Epidermal melanocyte (primary cell): ENCODE data around the gene NR1H4.
"Not testable (repeated sequence)": the region's sequence is repeated elsewhere in the genome, so short reads cannot be mapped to it uniquely, and the experiment has no call there.

Source experiments
- DNase-seq: peaks from one replicate; pipeline ENCODE4 v3.0.0; 2011; ENCODE audit warnings: low spot score; ENCODE audit not compliant: insufficient read length

The NR1H4 gene

GRCh38 chr12:100472325-100472724 is 1.3 kb upstream of the NR1H4 start:
- no peak for DNase-seq

GRCh38 chr12:100473050-100473715 is 483 bp upstream of the NR1H4 start:
- DNase-seq = no peak

- no peak for DNase-seq
Measured at GRCh38 chr12:100474617-100475016, 951 bp downstream of the NR1H4 start.

GRCh38 chr12:100476013-100476751 is 2.5 kb downstream of the NR1H4 start:
- no peak for DNase-seq

- no peak for DNase-seq
Measured at GRCh38 chr12:100481021-100481420, 7.4 kb downstream of the NR1H4 start.

- DNase-seq = no peak
Measured at GRCh38 chr12:100484183-100484886, 10.7 kb downstream of the NR1H4 start.

GRCh38 chr12:100484891-100485471 is 11.3 kb downstream of the NR1H4 start:
- DNase-seq = no peak

GRCh38 chr12:100485983-100486382 is 12.3 kb downstream of the NR1H4 start:
- DNase-seq = no peak

- no peak for DNase-seq
Measured at GRCh38 chr12:100489251-100489820, 15.7 kb downstream of the NR1H4 start.

- DNase-seq = no peak
Measured at GRCh38 chr12:100490056-100490455, 16.4 kb downstream of the NR1H4 start.

- DNase-seq = no peak
Measured at GRCh38 chr12:100491104-100491503, 17.4 kb downstream of the NR1H4 start.

GRCh38 chr12:100493396-100494012 is 19.8 kb downstream of the NR1H4 start:
- DNase-seq = no peak

- no peak for DNase-seq
Measured at GRCh38 chr12:100494026-100494425, 20.4 kb downstream of the NR1H4 start.

- DNase-seq = no peak
Measured at GRCh38 chr12:100494538-100494937, 20.9 kb downstream of the NR1H4 start.

GRCh38 chr12:100497105-100497795 is 23.6 kb downstream of the NR1H4 start:
- no peak for DNase-seq

GRCh38 chr12:100498141-100498540 is 24.5 kb downstream of the NR1H4 start:
- no peak for DNase-seq

- no peak for DNase-seq
Measured at GRCh38 chr12:100499416-100499815, 25.8 kb downstream of the NR1H4 start.

- DNase-seq = not testable (repeated sequence)
Measured at GRCh38 chr12:100502718-100503117, 29.1 kb downstream of the NR1H4 start.

- no peak for DNase-seq
Measured at GRCh38 chr12:100503228-100503628, 29.6 kb downstream of the NR1H4 start.

- DNase-seq = no peak
Measured at GRCh38 chr12:100504804-100505203, 31.1 kb downstream of the NR1H4 start.

- DNase-seq = no peak
Measured at GRCh38 chr12:100508751-100509150, 35.1 kb downstream of the NR1H4 start.
